HEK293T (cell line): ENCODE measurements around the gene ANO2.

Source experiments
- CTCF ChIA-PET: fragments of 350-600 bp; formaldehyde crosslinking; extraction: SDS; loops from one replicate; lab custom pipeline; 2021; ENCODE audit warnings: antibody characterized with exemption, inconsistent platforms; lab: Yijun Ruan, JAX
- POLR2A ChIA-PET: fragments of 350-600 bp; formaldehyde crosslinking; extraction: SDS; loops from one replicate; lab custom pipeline; 2020; ENCODE audit warnings: antibody characterized with exemption, inconsistent platforms; lab: Yijun Ruan, JAX
- DNase-seq: peaks from one replicate; pipeline ENCODE4 v3.0.0; 2012; ENCODE audit warnings: mixed read lengths; ENCODE audit errors: extremely low spot score
- ARNT ChIP-seq: fragments of 450-650 bp; IDR thresholded peaks from 2 replicates; pipeline ENCODE4 v1.6.1; 2017; ENCODE audit warnings: mild to moderate bottlenecking
- BHLHE40 ChIP-seq: fragments of 450-650 bp; IDR thresholded peaks from 2 replicates; pipeline ENCODE4 v1.6.1; 2016; ENCODE audit warnings: mild to moderate bottlenecking, moderate library complexity, borderline replicate concordance
- CTBP1 ChIP-seq: fragments of 450-650 bp; IDR thresholded peaks from 2 replicates; pipeline ENCODE4 v1.6.1; 2016; ENCODE audit warnings: borderline replicate concordance
- ELF4 ChIP-seq: fragments of 450-650 bp; IDR thresholded peaks from 2 replicates; pipeline ENCODE4 v1.6.1; 2017; ENCODE audit warnings: antibody characterized with exemption
- FOXA1 ChIP-seq: fragments of 450-650 bp; IDR thresholded peaks from 2 replicates; pipeline ENCODE4 v1.6.1; 2016; ENCODE audit warnings: mild to moderate bottlenecking
- FOXK2 ChIP-seq: fragments of 450-650 bp; IDR thresholded peaks from 2 replicates; pipeline ENCODE4 v1.6.1; 2016; ENCODE audit warnings: mild to moderate bottlenecking
- FOXM1 ChIP-seq: fragments of 450-650 bp; IDR thresholded peaks from 2 replicates; pipeline ENCODE4 v1.6.1; 2017; ENCODE audit warnings: mild to moderate bottlenecking, borderline replicate concordance
- HDGF ChIP-seq: fragments of 450-650 bp; IDR thresholded peaks from 2 replicates; pipeline ENCODE4 v1.6.1; 2017; ENCODE audit warnings: antibody characterized with exemption, borderline replicate concordance
- L3MBTL2 ChIP-seq: fragments of 450-650 bp; conservative IDR thresholded peaks from 2 replicates; pipeline ENCODE4 v1.6.1; 2016; ENCODE audit warnings: mild to moderate bottlenecking
- LEF1 ChIP-seq: fragments of 450-650 bp; IDR thresholded peaks from 2 replicates; pipeline ENCODE4 v1.6.1; 2017; ENCODE audit warnings: mild to moderate bottlenecking, borderline replicate concordance
- NFRKB ChIP-seq: fragments of 450-650 bp; IDR thresholded peaks from 2 replicates; pipeline ENCODE4 v1.6.1; 2016; ENCODE audit warnings: mild to moderate bottlenecking, moderate library complexity
- SP1 ChIP-seq: fragments of 450-650 bp; IDR thresholded peaks from 2 replicates; pipeline ENCODE4 v1.6.1; 2017
- SUZ12 ChIP-seq: fragments of 450-650 bp; IDR thresholded peaks from 2 replicates; pipeline ENCODE4 v1.6.1; 2016; ENCODE audit warnings: mild to moderate bottlenecking
- TARDBP ChIP-seq: fragments of 450-650 bp; IDR thresholded peaks from 2 replicates; pipeline ENCODE4 v1.6.1; 2016
- ZNF384 ChIP-seq: fragments of 450-650 bp; IDR thresholded peaks from 2 replicates; pipeline ENCODE4 v1.6.1; 2016
- TF ChIP-seq, protein P1 (sequence below): fragments of 450-650 bp; IDR thresholded peaks from 2 replicates; pipeline ENCODE4 v1.6.1; 2016

Gene ANO2

DNA sequence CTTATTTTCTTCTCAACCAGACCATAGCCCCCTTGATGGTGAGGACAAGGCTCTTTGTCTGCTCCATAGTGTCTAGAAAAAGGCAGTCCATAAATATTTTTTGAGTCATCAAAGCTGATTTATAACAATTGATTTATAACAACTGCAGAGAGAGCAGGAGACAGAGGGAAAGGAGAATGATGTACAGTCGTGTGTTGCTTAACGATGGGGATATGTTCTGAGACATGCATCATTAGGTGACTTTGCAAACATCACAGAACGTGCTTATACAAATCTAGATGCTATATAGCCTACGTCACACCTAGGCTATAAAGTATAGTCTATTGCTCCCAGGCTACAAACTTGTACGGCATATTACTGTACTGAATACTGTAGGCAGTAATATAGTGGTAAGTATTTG, 369.8 kb downstream of the ANO2 start:
- no peak for DNase-seq

DNA sequence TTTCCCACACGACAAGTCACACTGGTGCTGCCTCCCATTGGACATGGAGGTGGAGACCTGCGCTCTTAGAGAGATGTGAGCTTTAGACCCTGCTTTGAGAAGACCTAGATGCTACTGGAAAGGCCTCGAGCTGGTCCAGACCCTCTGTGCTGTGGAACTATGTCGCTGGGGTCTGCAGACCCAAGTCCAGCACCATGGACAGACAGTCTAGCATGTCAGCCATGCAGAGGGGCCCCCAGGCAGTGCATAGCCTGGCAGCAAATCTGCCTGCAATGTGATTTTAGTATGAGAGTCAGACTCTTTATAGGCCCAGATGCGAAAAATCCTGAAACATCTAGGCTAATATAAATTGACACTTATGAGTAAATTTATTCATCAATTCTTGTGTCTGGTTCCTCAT, 371.7 kb downstream of the ANO2 start:
- TF ChIP-seq SUZ12 (no peak), FOXM1 (no peak), ZNF384 (no peak), LEF1 (no peak), L3MBTL2 (no peak), FOXK2 (no peak), CTBP1 (no peak), FOXA1 (no peak), TARDBP (no peak), HDGF (no peak), ARNT (no peak), NFRKB (no peak), SP1 (no peak), BHLHE40 (no peak), ELF4 (no peak)
- TF ChIP-seq, protein P1, sequence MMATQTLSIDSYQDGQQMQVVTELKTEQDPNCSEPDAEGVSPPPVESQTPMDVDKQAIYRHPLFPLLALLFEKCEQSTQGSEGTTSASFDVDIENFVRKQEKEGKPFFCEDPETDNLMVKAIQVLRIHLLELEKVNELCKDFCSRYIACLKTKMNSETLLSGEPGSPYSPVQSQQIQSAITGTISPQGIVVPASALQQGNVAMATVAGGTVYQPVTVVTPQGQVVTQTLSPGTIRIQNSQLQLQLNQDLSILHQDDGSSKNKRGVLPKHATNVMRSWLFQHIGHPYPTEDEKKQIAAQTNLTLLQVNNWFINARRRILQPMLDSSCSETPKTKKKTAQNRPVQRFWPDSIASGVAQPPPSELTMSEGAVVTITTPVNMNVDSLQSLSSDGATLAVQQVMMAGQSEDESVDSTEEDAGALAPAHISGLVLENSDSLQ = no peak
- CTCF ChIA-PET = no interaction called here
- no peak for DNase-seq
- POLR2A ChIA-PET = no interaction called here

More for the DNA sequence above, 369.8 kb downstream of the ANO2 start:
- no peak for TF ChIP-seq FOXA1
- ChIA-PET POLR2A (no interaction called here), CTCF (no interaction called here)

DNA sequence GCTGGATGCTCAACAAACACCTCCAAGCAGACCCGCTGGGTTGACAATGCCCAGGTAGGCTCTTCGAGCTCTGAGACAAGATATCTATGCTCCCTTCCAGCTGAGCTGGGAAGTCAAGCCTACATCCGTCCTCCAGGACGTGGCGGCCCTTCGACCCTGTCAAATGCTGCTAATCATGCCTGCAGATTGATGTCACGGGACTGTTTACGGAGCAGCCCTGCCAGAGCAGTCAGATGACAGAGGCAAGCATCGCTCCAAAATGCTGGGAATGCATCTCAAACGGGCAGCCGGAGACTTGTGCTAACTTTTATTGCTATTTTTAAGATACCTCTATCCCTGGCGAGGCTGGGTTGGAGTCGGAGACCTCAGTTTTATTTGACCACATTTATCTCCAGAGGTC, 373.9 kb downstream of the ANO2 start:
- TF ChIP-seq NFRKB = no peak
- TF ChIP-seq BHLHE40 = no peak
- no peak for TF ChIP-seq FOXM1
- no peak for TF ChIP-seq ARNT
- TF ChIP-seq L3MBTL2 = no peak
- no peak for TF ChIP-seq FOXA1
- TF ChIP-seq, protein P1 = no peak
- POLR2A ChIA-PET = no interaction called here
- DNase-seq = no peak
- CTCF ChIA-PET = interaction anchor here (0.7 kb wide), 1 partner anchor 158 kb away, joined by 4 read pairs; no protein-coding TSS in a partner anchor

DNA sequence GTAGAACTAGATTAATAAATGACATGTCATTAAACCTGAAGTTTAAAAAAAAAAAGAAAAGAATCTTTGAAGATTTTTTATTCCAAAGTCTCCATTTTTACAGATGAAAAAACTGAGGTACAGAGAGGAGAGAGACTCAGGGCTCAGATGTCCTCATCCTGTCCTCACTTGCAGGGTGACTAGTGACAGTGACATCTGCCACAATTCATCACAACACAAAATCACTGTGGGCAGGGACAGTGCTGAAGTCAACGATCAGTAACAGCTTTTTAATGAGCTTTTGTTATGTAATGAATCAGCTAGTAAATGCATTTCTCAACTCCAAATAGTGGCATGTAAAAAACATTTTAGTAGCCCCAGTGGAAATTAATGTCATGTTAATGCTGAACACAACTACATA, 374.6 kb downstream of the ANO2 start:
- TF ChIP-seq, protein P1 = no peak
- TF ChIP-seq FOXK2 = no peak
- TF ChIP-seq NFRKB = no peak
- TF ChIP-seq TARDBP = no peak
- no peak for TF ChIP-seq CTBP1
- no peak for TF ChIP-seq HDGF
- no peak for TF ChIP-seq L3MBTL2
- TF ChIP-seq ZNF384 = no peak
- no peak for TF ChIP-seq LEF1
- TF ChIP-seq SP1 = no peak
- TF ChIP-seq SUZ12 = no peak
- TF ChIP-seq BHLHE40 = no peak
- TF ChIP-seq ELF4 = no peak
- no peak for TF ChIP-seq FOXM1
- ChIA-PET POLR2A (no interaction called here), CTCF (no interaction called here)
- DNase-seq = no peak

DNA sequence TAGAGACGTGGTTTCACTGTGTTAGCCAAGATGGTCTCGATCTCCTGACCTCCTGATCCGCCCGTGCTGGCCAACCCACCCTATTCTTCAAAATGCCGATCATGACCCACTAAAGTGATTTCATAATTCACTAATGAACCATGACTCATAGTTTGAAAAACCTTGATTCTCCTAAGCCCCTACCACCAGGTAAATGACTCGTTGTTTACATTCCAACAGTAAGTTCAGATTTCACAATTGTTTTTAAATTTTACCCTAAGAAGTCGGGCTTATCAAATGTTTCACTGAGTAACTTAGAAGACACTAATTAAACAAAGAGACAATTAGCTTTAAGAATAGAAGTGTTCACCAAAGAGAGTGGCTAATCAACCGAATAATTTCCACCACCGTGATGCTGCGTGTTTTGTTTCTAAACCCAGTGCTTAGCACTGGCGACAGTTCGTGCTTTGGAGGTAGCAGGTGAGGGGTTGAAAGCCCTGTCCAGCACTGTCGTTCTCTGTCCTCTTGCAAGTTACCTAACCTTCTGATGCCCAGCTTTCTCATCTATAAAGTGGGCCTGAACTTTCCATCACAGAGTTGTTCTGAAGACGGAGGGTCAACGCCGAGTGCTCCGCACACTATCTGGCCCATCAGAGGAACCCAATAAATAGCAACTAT, 376.6 kb downstream of the ANO2 start:
- CTCF ChIA-PET = interaction anchor here (1.0 kb wide), 1 partner anchor 140 kb away, joined by 3 read pairs; no protein-coding TSS in a partner anchor
- no peak for DNase-seq

DNA sequence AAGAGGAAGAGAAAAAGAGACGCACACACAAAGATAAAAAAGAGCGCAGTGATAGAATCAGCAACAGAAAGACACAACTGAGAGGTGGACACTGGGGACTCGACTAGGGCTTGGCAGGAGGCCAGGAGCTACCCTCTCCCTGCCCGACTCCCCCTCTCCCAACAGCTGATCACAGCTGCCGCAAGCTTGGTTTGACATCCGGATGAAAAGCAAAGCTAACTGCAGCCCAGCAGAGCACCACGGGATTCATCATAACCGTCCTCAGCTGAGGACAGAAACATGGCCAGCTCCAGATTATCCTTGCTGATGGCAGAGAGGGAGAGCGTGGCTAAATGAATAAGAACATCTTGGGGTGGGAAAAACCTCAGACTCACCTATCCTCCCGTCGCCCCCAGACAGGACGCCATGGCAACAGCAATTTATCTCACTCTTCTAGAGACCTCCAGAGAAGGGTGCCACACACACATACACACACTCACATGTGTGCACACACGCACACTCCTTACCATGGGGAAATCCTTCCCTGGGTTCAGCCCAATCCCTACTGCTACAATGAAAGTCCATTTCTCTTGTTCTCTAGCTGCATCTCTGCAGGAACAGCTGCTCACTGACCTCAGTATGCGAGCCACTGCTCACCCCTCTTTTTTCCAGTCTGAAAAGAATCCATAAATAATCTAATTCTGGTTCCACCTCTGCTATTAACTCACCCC, 377.9 kb downstream of the ANO2 start:
- ChIA-PET POLR2A (no interaction called here), CTCF (no interaction called here)
- DNase-seq = no peak
- TF ChIP-seq SP1 (no peak), FOXM1 (no peak), CTBP1 (no peak), ARNT (no peak), ELF4 (no peak), NFRKB (no peak), SUZ12 (no peak)

More for the DNA sequence above, 376.6 kb downstream of the ANO2 start:
- POLR2A ChIA-PET = no interaction called here
- TF ChIP-seq ARNT (no peak), CTBP1 (no peak), NFRKB (no peak), LEF1 (no peak), L3MBTL2 (no peak), SUZ12 (no peak), BHLHE40 (no peak), FOXA1 (no peak), SP1 (no peak), ELF4 (no peak), ZNF384 (no peak)
